ENCODE measurements around the gene DTNA. TPM values are rescaled to one million over a fixed set of nuclear protein-coding genes. Genes with fewer than 3 reads are reported as not detected.
"Not testable (repeated sequence)": the region's sequence is repeated elsewhere in the genome, so short reads cannot be mapped to it uniquely, and the experiment has no call there.

DTNA gene
- total RNA-seq, 3 donors from 2014 or later: 0.18 to 0.24 TPM; not detected in 1

- not testable (repeated sequence) for ATAC-seq; H3K4me3 Mint-ChIP-seq; H3K27me3 Mint-ChIP-seq (ENCODE audit: low read depth); H3K4me1 Mint-ChIP-seq (ENCODE audit: low read depth); H3K9me3 Mint-ChIP-seq; H3K36me3 Mint-ChIP-seq (ENCODE audit: insufficient read depth); DNase-seq
These were observed 24.4 kb downstream of the DTNA start for GRCh38 chr18:34734526-34734925.

- Mint-ChIP-seq H3K27me3 (ENCODE audit: low read depth) (peaks cover 7% of the 10 kb centered on the region), H3K36me3 (ENCODE audit: insufficient read depth) (no peaks in the 10 kb centered on the region), H3K4me3 (no peak overlapping the region), H3K4me1 (ENCODE audit: low read depth) (no peaks in the 10 kb centered on the region), H3K9me3 (no peaks in the 10 kb centered on the region)
- DNase-seq: no peak
- no peak for ATAC-seq
These were observed 28.2 kb downstream of the DTNA start for GRCh38 chr18:34738175-34738894.

GRCh38 chr18:34740101-34740500, 30.0 kb downstream of the DTNA start:
- Mint-ChIP-seq H3K27me3 (ENCODE audit: low read depth) (peaks cover 7% of the 10 kb centered on the region), H3K4me3 (no peak overlapping the region), H3K9me3 (no peaks in the 10 kb centered on the region), H3K36me3 (ENCODE audit: insufficient read depth) (no peaks in the 10 kb centered on the region), H3K4me1 (ENCODE audit: low read depth) (no peaks in the 10 kb centered on the region)
- ATAC-seq: no peak
- DNase-seq: no peak

GRCh38 chr18:34740724-34741123, 30.6 kb downstream of the DTNA start:
- ATAC-seq: no peak
- Mint-ChIP-seq H3K36me3 (ENCODE audit: insufficient read depth) (no peaks in the 10 kb centered on the region), H3K4me1 (ENCODE audit: low read depth) (no peaks in the 10 kb centered on the region), H3K9me3 (no peaks in the 10 kb centered on the region), H3K27me3 (ENCODE audit: low read depth) (peaks cover 7% of the 10 kb centered on the region), H3K4me3 (no peak overlapping the region)
- DNase-seq: no peak

- peaks cover 7% of the 10 kb centered on the region for H3K27me3 Mint-ChIP-seq (ENCODE audit: low read depth)
- no peak overlapping the region for H3K4me3 Mint-ChIP-seq
- no peak for ATAC-seq
- H3K36me3 Mint-ChIP-seq (ENCODE audit: insufficient read depth): no peaks in the 10 kb centered on the region
- H3K4me1 Mint-ChIP-seq (ENCODE audit: low read depth): no peaks in the 10 kb centered on the region
- no peaks in the 10 kb centered on the region for H3K9me3 Mint-ChIP-seq
- no peak for DNase-seq
These were observed 31.3 kb downstream of the DTNA start for GRCh38 chr18:34741401-34741800.

- no peak overlapping the region for H3K4me3 Mint-ChIP-seq
- ATAC-seq (no peak), DNase-seq (no peak)
- H3K27me3 Mint-ChIP-seq (ENCODE audit: low read depth): peaks cover 7% of the 10 kb centered on the region
- H3K9me3 Mint-ChIP-seq: no peaks in the 10 kb centered on the region
- no peaks in the 10 kb centered on the region for H3K4me1 Mint-ChIP-seq (ENCODE audit: low read depth)
- no peaks in the 10 kb centered on the region for H3K36me3 Mint-ChIP-seq (ENCODE audit: insufficient read depth)
These were observed 32.8 kb downstream of the DTNA start for GRCh38 chr18:34742891-34743341.

GRCh38 chr18:34744569-34744968, 34.5 kb downstream of the DTNA start:
- no peak for ATAC-seq
- H3K9me3 Mint-ChIP-seq: no peaks in the 10 kb centered on the region
- H3K36me3 Mint-ChIP-seq (ENCODE audit: insufficient read depth): no peaks in the 10 kb centered on the region
- H3K4me3 Mint-ChIP-seq: no peak overlapping the region
- H3K4me1 Mint-ChIP-seq (ENCODE audit: low read depth): no peaks in the 10 kb centered on the region
- DNase-seq: no peak
- peaks cover 7% of the 10 kb centered on the region for H3K27me3 Mint-ChIP-seq (ENCODE audit: low read depth)

GRCh38 chr18:34746614-34747013, 36.5 kb downstream of the DTNA start:
- DNase-seq (no peak), ATAC-seq (no peak)
- Mint-ChIP-seq H3K36me3 (ENCODE audit: insufficient read depth) (no peaks in the 10 kb centered on the region), H3K27me3 (ENCODE audit: low read depth) (peaks cover 5% of the 10 kb centered on the region), H3K4me3 (no peak overlapping the region), H3K4me1 (ENCODE audit: low read depth) (no peaks in the 10 kb centered on the region), H3K9me3 (no peaks in the 10 kb centered on the region)

GRCh38 chr18:34749721-34750120, 39.6 kb downstream of the DTNA start:
- H3K4me3 Mint-ChIP-seq: no peak overlapping the region
- peaks cover 3% of the 10 kb centered on the region for H3K27me3 Mint-ChIP-seq (ENCODE audit: low read depth)
- DNase-seq (no peak), ATAC-seq (no peak)
- H3K4me1 Mint-ChIP-seq (ENCODE audit: low read depth): no peaks in the 10 kb centered on the region
- H3K9me3 Mint-ChIP-seq: no peaks in the 10 kb centered on the region
- H3K36me3 Mint-ChIP-seq (ENCODE audit: insufficient read depth): no peaks in the 10 kb centered on the region

GRCh38 chr18:34752056-34752455, 42.0 kb downstream of the DTNA start:
- ATAC-seq (no peak), DNase-seq (no peak)
- H3K4me3 Mint-ChIP-seq: no peak overlapping the region
- H3K9me3 Mint-ChIP-seq: no peaks in the 10 kb centered on the region
- H3K4me1 Mint-ChIP-seq (ENCODE audit: low read depth): no peaks in the 10 kb centered on the region
- peaks cover 3% of the 10 kb centered on the region for H3K27me3 Mint-ChIP-seq (ENCODE audit: low read depth)
- H3K36me3 Mint-ChIP-seq (ENCODE audit: insufficient read depth): no peaks in the 10 kb centered on the region

- H3K4me3 Mint-ChIP-seq: no peak overlapping the region
- peaks cover 3% of the 10 kb centered on the region for H3K27me3 Mint-ChIP-seq (ENCODE audit: low read depth)
- DNase-seq (no peak), ATAC-seq (no peak)
- no peaks in the 10 kb centered on the region for H3K36me3 Mint-ChIP-seq (ENCODE audit: insufficient read depth)
- no peaks in the 10 kb centered on the region for H3K9me3 Mint-ChIP-seq
- no peaks in the 10 kb centered on the region for H3K4me1 Mint-ChIP-seq (ENCODE audit: low read depth)
These were observed 44.2 kb downstream of the DTNA start for GRCh38 chr18:34754300-34754699.

- no peaks in the 10 kb centered on the region for H3K4me1 Mint-ChIP-seq (ENCODE audit: low read depth)
- H3K36me3 Mint-ChIP-seq (ENCODE audit: insufficient read depth): no peaks in the 10 kb centered on the region
- no peak overlapping the region for H3K4me3 Mint-ChIP-seq
- peaks cover 3% of the 10 kb centered on the region for H3K27me3 Mint-ChIP-seq (ENCODE audit: low read depth)
- H3K9me3 Mint-ChIP-seq: no peaks in the 10 kb centered on the region
- DNase-seq (no peak), ATAC-seq (no peak)
These were observed 47.6 kb downstream of the DTNA start for GRCh38 chr18:34757666-34758065.

- Mint-ChIP-seq H3K4me3 (no peak overlapping the region), H3K9me3 (no peaks in the 10 kb centered on the region)
These were observed 48.4 kb downstream of the DTNA start for GRCh38 chr18:34758378-34758948.

GRCh38 chr18:34760444-34760843, 50.3 kb downstream of the DTNA start:
- ATAC-seq: no peak
- Mint-ChIP-seq H3K27me3 (ENCODE audit: low read depth) (no peaks in the 10 kb centered on the region), H3K4me1 (ENCODE audit: low read depth) (no peaks in the 10 kb centered on the region), H3K4me3 (no peak overlapping the region), H3K36me3 (ENCODE audit: insufficient read depth) (no peaks in the 10 kb centered on the region), H3K9me3 (no peaks in the 10 kb centered on the region)
- DNase-seq: no peak

More at GRCh38 chr18:34758378-34758948, 48.4 kb downstream of the DTNA start:
- Mint-ChIP-seq H3K27me3 (ENCODE audit: low read depth) (peaks cover 3% of the 10 kb centered on the region), H3K36me3 (ENCODE audit: insufficient read depth) (no peaks in the 10 kb centered on the region), H3K4me1 (ENCODE audit: low read depth) (no peaks in the 10 kb centered on the region)
- ATAC-seq: no peak
- no peak for DNase-seq

- H3K27me3 Mint-ChIP-seq (ENCODE audit: low read depth): no peaks in the 10 kb centered on the region
- ATAC-seq: no peak
- no peak for DNase-seq
- H3K9me3 Mint-ChIP-seq: no peaks in the 10 kb centered on the region
- H3K36me3 Mint-ChIP-seq (ENCODE audit: insufficient read depth): no peaks in the 10 kb centered on the region
- no peak overlapping the region for H3K4me3 Mint-ChIP-seq
- no peaks in the 10 kb centered on the region for H3K4me1 Mint-ChIP-seq (ENCODE audit: low read depth)
These were observed 54.4 kb downstream of the DTNA start for GRCh38 chr18:34764451-34764850.
